ENCODE measurements around the gene WHRN. TPM values are rescaled to one million over a fixed set of nuclear protein-coding genes. Genes with fewer than 3 reads are reported as not detected.

Gene WHRN
- total and polyA plus RNA-seq, 2 experiments from 2014 or later: 8.3 to 8.9 TPM

DNA sequence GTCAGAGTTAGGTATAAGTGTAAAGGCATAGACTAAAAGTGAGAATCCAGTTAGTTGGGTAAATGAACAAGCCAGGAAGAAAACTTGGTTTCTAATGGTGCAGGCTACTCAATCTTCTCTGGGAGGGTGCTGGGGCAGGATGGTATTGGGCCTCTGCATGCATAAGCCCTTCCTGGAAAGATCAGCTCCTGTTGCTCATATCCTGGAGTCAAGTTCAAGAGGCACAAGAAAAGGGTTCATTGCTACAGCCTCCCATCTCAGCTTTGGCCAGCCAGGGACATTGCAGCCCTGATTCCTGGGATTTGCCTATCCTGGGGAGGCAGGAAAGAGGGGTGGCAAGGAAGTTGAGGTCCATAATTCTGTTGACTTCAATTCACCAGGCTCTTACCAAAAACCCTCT, 41.6 kb upstream of the WHRN start:
- Histone ChIP-seq H3K4me3 (no peak overlapping the region), H3K79me2 (replicated peaks; ENCODE audit: insufficient read depth) (no peaks in the 10 kb centered on the region), H3K36me3 (ENCODE audit: insufficient read depth) (no peaks in the 10 kb centered on the region), H4K20me1 (replicated peaks; ENCODE audit: insufficient read depth) (no peaks in the 10 kb centered on the region), H3K9me2 (ENCODE audit: insufficient read depth) (no peaks in the 10 kb centered on the region), H3K27me3 (ENCODE audit: insufficient read depth) (no peaks in the 10 kb centered on the region), H3K4me1 (ENCODE audit: insufficient read depth) (no peaks in the 10 kb centered on the region), H2AFZ (no peak overlapping the region), H3F3A (replicated peaks; ENCODE audit: low read depth) (no peaks in the 10 kb centered on the region), H3K4me2 (no peak overlapping the region), H3K27ac (ENCODE audit: low read depth) (no peak overlapping the region)
- no peak for TF ChIP-seq EZH2phosphoT487 (IDR thresholded peaks at IDR 0.05; ENCODE audit: unreplicated experiment)
- TF ChIP-seq, protein P1, sequence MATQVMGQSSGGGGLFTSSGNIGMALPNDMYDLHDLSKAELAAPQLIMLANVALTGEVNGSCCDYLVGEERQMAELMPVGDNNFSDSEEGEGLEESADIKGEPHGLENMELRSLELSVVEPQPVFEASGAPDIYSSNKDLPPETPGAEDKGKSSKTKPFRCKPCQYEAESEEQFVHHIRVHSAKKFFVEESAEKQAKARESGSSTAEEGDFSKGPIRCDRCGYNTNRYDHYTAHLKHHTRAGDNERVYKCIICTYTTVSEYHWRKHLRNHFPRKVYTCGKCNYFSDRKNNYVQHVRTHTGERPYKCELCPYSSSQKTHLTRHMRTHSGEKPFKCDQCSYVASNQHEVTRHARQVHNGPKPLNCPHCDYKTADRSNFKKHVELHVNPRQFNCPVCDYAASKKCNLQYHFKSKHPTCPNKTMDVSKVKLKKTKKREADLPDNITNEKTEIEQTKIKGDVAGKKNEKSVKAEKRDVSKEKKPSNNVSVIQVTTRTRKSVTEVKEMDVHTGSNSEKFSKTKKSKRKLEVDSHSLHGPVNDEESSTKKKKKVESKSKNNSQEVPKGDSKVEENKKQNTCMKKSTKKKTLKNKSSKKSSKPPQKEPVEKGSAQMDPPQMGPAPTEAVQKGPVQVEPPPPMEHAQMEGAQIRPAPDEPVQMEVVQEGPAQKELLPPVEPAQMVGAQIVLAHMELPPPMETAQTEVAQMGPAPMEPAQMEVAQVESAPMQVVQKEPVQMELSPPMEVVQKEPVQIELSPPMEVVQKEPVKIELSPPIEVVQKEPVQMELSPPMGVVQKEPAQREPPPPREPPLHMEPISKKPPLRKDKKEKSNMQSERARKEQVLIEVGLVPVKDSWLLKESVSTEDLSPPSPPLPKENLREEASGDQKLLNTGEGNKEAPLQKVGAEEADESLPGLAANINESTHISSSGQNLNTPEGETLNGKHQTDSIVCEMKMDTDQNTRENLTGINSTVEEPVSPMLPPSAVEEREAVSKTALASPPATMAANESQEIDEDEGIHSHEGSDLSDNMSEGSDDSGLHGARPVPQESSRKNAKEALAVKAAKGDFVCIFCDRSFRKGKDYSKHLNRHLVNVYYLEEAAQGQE (IDR thresholded peaks at IDR 0.05; ENCODE audit: unreplicated experiment): no peak
- TF ChIP-seq CREB1 (CRISPR knock-in tag; IDR thresholded peaks at IDR 0.05; ENCODE audit: low read depth): no peak
- no peak for DNase-seq (ENCODE audit: low spot score)
- Mint-ChIP-seq H3K4me1 (peaks cover 9% of the 10 kb centered on the region), H3K36me3 (ENCODE audit: low read depth) (no peaks in the 10 kb centered on the region), H3K9me3 (no peaks in the 10 kb centered on the region; the same call in 2 of the 3 replicates), H3K27me3 (ENCODE audit: insufficient read depth, low read depth, poor library complexity) (peaks cover 4% of the 10 kb centered on the region), H3K4me3 (no peak overlapping the region), H3K27ac (no peak overlapping the region)
- no peak for ATAC-seq

- Histone ChIP-seq H4K20me1 (replicated peaks; ENCODE audit: insufficient read depth) (no peaks in the 10 kb centered on the region), H3F3A (replicated peaks; ENCODE audit: low read depth) (no peaks in the 10 kb centered on the region), H2AFZ (no peak overlapping the region), H3K79me2 (replicated peaks; ENCODE audit: insufficient read depth) (no peaks in the 10 kb centered on the region), H3K4me2 (no peak overlapping the region), H3K9me2 (ENCODE audit: insufficient read depth) (no peaks in the 10 kb centered on the region), H3K4me3 (no peak overlapping the region), H3K27ac (ENCODE audit: low read depth) (no peak overlapping the region), H3K27me3 (ENCODE audit: insufficient read depth) (no peaks in the 10 kb centered on the region), H3K4me1 (ENCODE audit: insufficient read depth) (no peaks in the 10 kb centered on the region), H3K36me3 (ENCODE audit: insufficient read depth) (no peaks in the 10 kb centered on the region)
- no peak overlapping the region for H3K4me3 Mint-ChIP-seq
- DNase-seq (ENCODE audit: low spot score) (no peak), ATAC-seq (no peak)
- H3K9me3 Mint-ChIP-seq: no peaks in the 10 kb centered on the region; the same call in 2 of the 3 replicates
- H3K4me1 Mint-ChIP-seq: peaks cover 10% of the 10 kb centered on the region
- H3K36me3 Mint-ChIP-seq (ENCODE audit: low read depth): no peaks in the 10 kb centered on the region
- H3K27me3 Mint-ChIP-seq (ENCODE audit: insufficient read depth, low read depth, poor library complexity): peaks cover 5% of the 10 kb centered on the region
- H3K27ac Mint-ChIP-seq: no peak overlapping the region
- TF ChIP-seq EZH2phosphoT487 (IDR thresholded peaks at IDR 0.05; ENCODE audit: unreplicated experiment): no peak
- TF ChIP-seq, protein P2, sequence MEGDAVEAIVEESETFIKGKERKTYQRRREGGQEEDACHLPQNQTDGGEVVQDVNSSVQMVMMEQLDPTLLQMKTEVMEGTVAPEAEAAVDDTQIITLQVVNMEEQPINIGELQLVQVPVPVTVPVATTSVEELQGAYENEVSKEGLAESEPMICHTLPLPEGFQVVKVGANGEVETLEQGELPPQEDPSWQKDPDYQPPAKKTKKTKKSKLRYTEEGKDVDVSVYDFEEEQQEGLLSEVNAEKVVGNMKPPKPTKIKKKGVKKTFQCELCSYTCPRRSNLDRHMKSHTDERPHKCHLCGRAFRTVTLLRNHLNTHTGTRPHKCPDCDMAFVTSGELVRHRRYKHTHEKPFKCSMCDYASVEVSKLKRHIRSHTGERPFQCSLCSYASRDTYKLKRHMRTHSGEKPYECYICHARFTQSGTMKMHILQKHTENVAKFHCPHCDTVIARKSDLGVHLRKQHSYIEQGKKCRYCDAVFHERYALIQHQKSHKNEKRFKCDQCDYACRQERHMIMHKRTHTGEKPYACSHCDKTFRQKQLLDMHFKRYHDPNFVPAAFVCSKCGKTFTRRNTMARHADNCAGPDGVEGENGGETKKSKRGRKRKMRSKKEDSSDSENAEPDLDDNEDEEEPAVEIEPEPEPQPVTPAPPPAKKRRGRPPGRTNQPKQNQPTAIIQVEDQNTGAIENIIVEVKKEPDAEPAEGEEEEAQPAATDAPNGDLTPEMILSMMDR (conservative IDR thresholded peaks at IDR 0.05; ENCODE audit: low read depth in 2 of 2): no peak
- TF ChIP-seq STAT1 (IDR thresholded peaks at IDR 0.05; ENCODE audit: unreplicated experiment): no peak
- TF ChIP-seq, protein P3, sequence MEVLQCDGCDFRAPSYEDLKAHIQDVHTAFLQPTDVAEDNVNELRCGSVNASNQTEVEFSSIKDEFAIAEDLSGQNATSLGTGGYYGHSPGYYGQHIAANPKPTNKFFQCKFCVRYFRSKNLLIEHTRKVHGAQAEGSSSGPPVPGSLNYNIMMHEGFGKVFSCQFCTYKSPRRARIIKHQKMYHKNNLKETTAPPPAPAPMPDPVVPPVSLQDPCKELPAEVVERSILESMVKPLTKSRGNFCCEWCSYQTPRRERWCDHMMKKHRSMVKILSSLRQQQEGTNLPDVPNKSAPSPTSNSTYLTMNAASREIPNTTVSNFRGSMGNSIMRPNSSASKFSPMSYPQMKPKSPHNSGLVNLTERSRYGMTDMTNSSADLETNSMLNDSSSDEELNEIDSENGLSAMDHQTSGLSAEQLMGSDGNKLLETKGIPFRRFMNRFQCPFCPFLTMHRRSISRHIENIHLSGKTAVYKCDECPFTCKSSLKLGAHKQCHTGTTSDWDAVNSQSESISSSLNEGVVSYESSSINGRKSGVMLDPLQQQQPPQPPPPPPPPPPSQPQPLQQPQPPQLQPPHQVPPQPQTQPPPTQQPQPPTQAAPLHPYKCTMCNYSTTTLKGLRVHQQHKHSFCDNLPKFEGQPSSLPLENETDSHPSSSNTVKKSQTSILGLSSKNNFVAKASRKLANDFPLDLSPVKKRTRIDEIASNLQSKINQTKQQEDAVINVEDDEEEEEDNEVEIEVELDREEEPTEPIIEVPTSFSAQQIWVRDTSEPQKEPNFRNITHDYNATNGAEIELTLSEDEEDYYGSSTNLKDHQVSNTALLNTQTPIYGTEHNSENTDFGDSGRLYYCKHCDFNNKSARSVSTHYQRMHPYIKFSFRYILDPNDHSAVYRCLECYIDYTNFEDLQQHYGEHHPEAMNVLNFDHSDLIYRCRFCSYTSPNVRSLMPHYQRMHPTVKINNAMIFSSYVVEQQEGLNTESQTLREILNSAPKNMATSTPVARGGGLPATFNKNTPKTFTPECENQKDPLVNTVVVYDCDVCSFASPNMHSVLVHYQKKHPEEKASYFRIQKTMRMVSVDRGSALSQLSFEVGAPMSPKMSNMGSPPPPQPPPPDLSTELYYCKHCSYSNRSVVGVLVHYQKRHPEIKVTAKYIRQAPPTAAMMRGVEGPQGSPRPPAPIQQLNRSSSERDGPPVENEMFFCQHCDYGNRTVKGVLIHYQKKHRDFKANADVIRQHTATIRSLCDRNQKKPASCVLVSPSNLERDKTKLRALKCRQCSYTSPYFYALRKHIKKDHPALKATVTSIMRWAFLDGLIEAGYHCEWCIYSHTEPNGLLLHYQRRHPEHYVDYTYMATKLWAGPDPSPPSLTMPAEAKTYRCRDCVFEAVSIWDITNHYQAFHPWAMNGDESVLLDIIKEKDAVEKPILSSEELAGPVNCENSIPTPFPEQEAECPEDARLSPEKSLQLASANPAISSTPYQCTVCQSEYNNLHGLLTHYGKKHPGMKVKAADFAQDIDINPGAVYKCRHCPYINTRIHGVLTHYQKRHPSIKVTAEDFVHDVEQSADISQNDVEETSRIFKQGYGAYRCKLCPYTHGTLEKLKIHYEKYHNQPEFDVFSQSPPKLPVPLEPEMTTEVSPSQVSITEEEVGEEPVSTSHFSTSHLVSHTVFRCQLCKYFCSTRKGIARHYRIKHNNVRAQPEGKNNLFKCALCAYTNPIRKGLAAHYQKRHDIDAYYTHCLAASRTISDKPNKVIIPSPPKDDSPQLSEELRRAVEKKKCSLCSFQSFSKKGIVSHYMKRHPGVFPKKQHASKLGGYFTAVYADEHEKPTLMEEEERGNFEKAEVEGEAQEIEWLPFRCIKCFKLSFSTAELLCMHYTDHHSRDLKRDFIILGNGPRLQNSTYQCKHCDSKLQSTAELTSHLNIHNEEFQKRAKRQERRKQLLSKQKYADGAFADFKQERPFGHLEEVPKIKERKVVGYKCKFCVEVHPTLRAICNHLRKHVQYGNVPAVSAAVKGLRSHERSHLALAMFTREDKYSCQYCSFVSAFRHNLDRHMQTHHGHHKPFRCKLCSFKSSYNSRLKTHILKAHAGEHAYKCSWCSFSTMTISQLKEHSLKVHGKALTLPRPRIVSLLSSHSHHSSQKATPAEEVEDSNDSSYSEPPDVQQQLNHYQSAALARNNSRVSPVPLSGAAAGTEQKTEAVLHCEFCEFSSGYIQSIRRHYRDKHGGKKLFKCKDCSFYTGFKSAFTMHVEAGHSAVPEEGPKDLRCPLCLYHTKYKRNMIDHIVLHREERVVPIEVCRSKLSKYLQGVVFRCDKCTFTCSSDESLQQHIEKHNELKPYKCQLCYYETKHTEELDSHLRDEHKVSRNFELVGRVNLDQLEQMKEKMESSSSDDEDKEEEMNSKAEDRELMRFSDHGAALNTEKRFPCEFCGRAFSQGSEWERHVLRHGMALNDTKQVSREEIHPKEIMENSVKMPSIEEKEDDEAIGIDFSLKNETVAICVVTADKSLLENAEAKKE (CRISPR knock-in tag; IDR thresholded peaks at IDR 0.05): no peak
- no peak for TF ChIP-seq POLR2AphosphoS5 (IDR thresholded peaks at IDR 0.05; ENCODE audit: low read depth)
- TF ChIP-seq ZNF114 (CRISPR knock-in tag; IDR thresholded peaks at IDR 0.05): no peak
Observed at GRCh38 chr9:114545055-114545454, 39.8 kb upstream of the WHRN start.

Measured in GM23338 (cell line).